HepG2 (cell line): ENCODE measurements around the gene PLA2G12A. TPM values are rescaled to one million over a fixed set of nuclear protein-coding genes. Genes with fewer than 3 reads are reported as not detected.
A peak's percentile ranks its signal among the peaks of the same experiment; 100 is the strongest.

Source experiments
- ARID2 ChIP-seq: sonication (generic); formaldehyde crosslinking; IDR thresholded peaks from 2 replicates; pipeline ENCODE4 v1.8.1; 2022; ENCODE audit warnings: mild to moderate bottlenecking, missing genetic modification reagents, borderline replicate concordance
- ELF4 ChIP-seq: sonication (generic); formaldehyde crosslinking; IDR thresholded peaks from 2 replicates; pipeline ENCODE4 v1.5.0; 2020; ENCODE audit warnings: missing genetic modification reagents, mild to moderate bottlenecking, moderate library complexity, borderline replicate concordance
- HMG20B ChIP-seq: conservative IDR thresholded peaks from 2 replicates; pipeline ENCODE4 v1.6.1; 2016; ENCODE audit warnings: missing genetic modification reagents, missing compliant biosample characterization
- HOXD1 ChIP-seq: sonication (generic); formaldehyde crosslinking; IDR thresholded peaks from 2 replicates; pipeline ENCODE4 v1.5.0; 2020; ENCODE audit warnings: missing genetic modification reagents
- KAT2B ChIP-seq: fragments of 150-350 bp; IDR thresholded peaks from 2 replicates; pipeline ENCODE4 v1.6.1; 2014; ENCODE audit warnings: low read depth, low read length, borderline replicate concordance
- KLF16 ChIP-seq, 2 experiments: sonication (generic) in 1 of 2; formaldehyde crosslinking in 1 of 2; IDR thresholded peaks; 2 replicates each; pipeline versions ENCODE4 v1.6.1 to v1.8.0; 2016 to 2023; ENCODE audit warnings: missing genetic modification reagents in 2 of 2, missing compliant biosample characterization in 1 of 2
- MEIS1 ChIP-seq: sonication (generic); formaldehyde crosslinking; IDR thresholded peaks from 2 replicates; pipeline ENCODE4 v1.9.0; 2021; ENCODE audit warnings: mild to moderate bottlenecking, missing genetic modification reagents, moderate library complexity, borderline replicate concordance
- NFKBIZ ChIP-seq: IDR thresholded peaks from 2 replicates; pipeline ENCODE4 v1.6.1; 2018; ENCODE audit warnings: missing genetic modification reagents, missing compliant biosample characterization
- NR2F1 ChIP-seq, 2 experiments: fragments of 450-650 bp in 1 of 2; formaldehyde crosslinking in 1 of 2; IDR thresholded peaks; 2 replicates each; pipeline versions ENCODE4 v1.5.0 to v1.6.1; 2016 to 2020; ENCODE audit warnings: mild to moderate bottlenecking in 1 of 2, missing compliant biosample characterization in 1 of 2, missing genetic modification reagents in 1 of 2, moderate library complexity in 1 of 2
- PHF21A ChIP-seq: sonication (generic); formaldehyde crosslinking; IDR thresholded peaks from 2 replicates; pipeline ENCODE4 v1.5.0; 2020; ENCODE audit warnings: mild to moderate bottlenecking, missing genetic modification reagents
- POLR2A ChIP-seq, 2 experiments: IDR thresholded peaks; 2 replicates each; pipeline ENCODE4 v1.6.1; 2011; ENCODE audit warnings: low read depth in 2 of 2, low read length in 2 of 2, mild to moderate bottlenecking in 1 of 2, moderate library complexity in 1 of 2; ENCODE audit not compliant: insufficient read depth in 1 of 2
- REPIN1 ChIP-seq: sonication (generic); formaldehyde crosslinking; IDR thresholded peaks from 2 replicates; pipeline ENCODE4 v1.8.0; 2022; ENCODE audit warnings: missing genetic modification reagents, low read depth, mild to moderate bottlenecking, borderline replicate concordance
- REXO4 ChIP-seq: sonication (generic); formaldehyde crosslinking; IDR thresholded peaks from 2 replicates; pipeline ENCODE4 v1.8.0; 2022; ENCODE audit warnings: missing genetic modification reagents, mild to moderate bottlenecking, borderline replicate concordance
- RNF219 ChIP-seq: sonication (generic); formaldehyde crosslinking; IDR thresholded peaks from 2 replicates; pipeline ENCODE4 v1.5.0; 2020; ENCODE audit warnings: mild to moderate bottlenecking, missing genetic modification reagents
- SAP130 ChIP-seq: IDR thresholded peaks from 2 replicates; pipeline ENCODE4 v1.6.1; 2016; ENCODE audit warnings: low read depth
- SUZ12 ChIP-seq: fragments of 150-350 bp; IDR thresholded peaks from 2 replicates; pipeline ENCODE4 v1.6.1; 2014; ENCODE audit warnings: low read depth, low read length
- U2AF1 ChIP-seq: fragments of 200-400 bp; formaldehyde crosslinking; optimal IDR thresholded peaks from 2 replicates; pipeline ENCODE3; 2017; ENCODE audit warnings: mild to moderate bottlenecking, low read depth, low read length
- ZNF101 ChIP-seq: sonication (generic); formaldehyde crosslinking; IDR thresholded peaks from 2 replicates; pipeline ENCODE4 v1.4.0; 2020; ENCODE audit warnings: mild to moderate bottlenecking, low read depth, missing genetic modification reagents, borderline replicate concordance
- ZNF17 ChIP-seq: sonication (generic); formaldehyde crosslinking; IDR thresholded peaks from 2 replicates; pipeline ENCODE4 v1.5.0; 2020; ENCODE audit warnings: mild to moderate bottlenecking, missing genetic modification reagents
- ZNF484 ChIP-seq: sonication (generic); formaldehyde crosslinking; IDR thresholded peaks from 2 replicates; pipeline ENCODE4 v1.5.1; 2020; ENCODE audit warnings: mild to moderate bottlenecking, low read depth, missing genetic modification reagents, borderline replicate concordance
- ZNF605 ChIP-seq: sonication (generic); formaldehyde crosslinking; IDR thresholded peaks from 2 replicates; pipeline ENCODE4 v1.8.0; 2022; ENCODE audit warnings: mild to moderate bottlenecking, missing genetic modification reagents
- ZSCAN20 ChIP-seq: sonication (generic); formaldehyde crosslinking; IDR thresholded peaks from 2 replicates; pipeline ENCODE4 v1.4.0; 2020; ENCODE audit warnings: missing genetic modification reagents, mild to moderate bottlenecking, borderline replicate concordance
- polyA plus RNA-seq, 8 experiments: library from polyadenylated mRNA; depleted of rRNA in 3 of 8; stranded (reverse) in 7 of 8; unstranded in 1 of 8; fragments of >200 nt; fragmentation: Illumina TruSeq in 4 of 8; extraction: Trizol in 4 of 8; gene quantifications; 2 replicates each; pipeline versions ENCODE4 v1.2.1 to v1.2.3, GENCODE V29; 2011 to 2016; ENCODE audit warnings: low read depth in 4 of 8, missing spikeins in 1 of 8, mixed read lengths in 1 of 8; ENCODE audit not compliant: insufficient read depth in 1 of 8
- total RNA-seq, 5 experiments: library from RNA; depleted of rRNA; stranded (reverse); fragments of >200 nt; fragmentation: Illumina TruSeq; extraction: Trizol; gene quantifications; 2 replicates each; pipeline ENCODE4 v1.2.3, GENCODE V29; 2016; ENCODE audit warnings: low read depth in 1 of 5
- TF ChIP-seq, protein P1 (sequence below): sonication (generic); formaldehyde crosslinking; IDR thresholded peaks from 2 replicates; pipeline ENCODE4 v1.4.0; 2020; ENCODE audit warnings: missing genetic modification reagents, borderline replicate concordance
- TF ChIP-seq, protein P2 (sequence below): sonication (generic); formaldehyde crosslinking; IDR thresholded peaks from 2 replicates; pipeline ENCODE4 v1.9.0; 2021; ENCODE audit warnings: missing genetic modification reagents, mild to moderate bottlenecking, borderline replicate concordance

PLA2G12A gene
- total and polyA plus RNA-seq, 2 of the 13 experiments (the other 11 are each of a cell fraction or from before 2014, with no cell fraction given): 61.2 to 64.0 TPM

DNA sequence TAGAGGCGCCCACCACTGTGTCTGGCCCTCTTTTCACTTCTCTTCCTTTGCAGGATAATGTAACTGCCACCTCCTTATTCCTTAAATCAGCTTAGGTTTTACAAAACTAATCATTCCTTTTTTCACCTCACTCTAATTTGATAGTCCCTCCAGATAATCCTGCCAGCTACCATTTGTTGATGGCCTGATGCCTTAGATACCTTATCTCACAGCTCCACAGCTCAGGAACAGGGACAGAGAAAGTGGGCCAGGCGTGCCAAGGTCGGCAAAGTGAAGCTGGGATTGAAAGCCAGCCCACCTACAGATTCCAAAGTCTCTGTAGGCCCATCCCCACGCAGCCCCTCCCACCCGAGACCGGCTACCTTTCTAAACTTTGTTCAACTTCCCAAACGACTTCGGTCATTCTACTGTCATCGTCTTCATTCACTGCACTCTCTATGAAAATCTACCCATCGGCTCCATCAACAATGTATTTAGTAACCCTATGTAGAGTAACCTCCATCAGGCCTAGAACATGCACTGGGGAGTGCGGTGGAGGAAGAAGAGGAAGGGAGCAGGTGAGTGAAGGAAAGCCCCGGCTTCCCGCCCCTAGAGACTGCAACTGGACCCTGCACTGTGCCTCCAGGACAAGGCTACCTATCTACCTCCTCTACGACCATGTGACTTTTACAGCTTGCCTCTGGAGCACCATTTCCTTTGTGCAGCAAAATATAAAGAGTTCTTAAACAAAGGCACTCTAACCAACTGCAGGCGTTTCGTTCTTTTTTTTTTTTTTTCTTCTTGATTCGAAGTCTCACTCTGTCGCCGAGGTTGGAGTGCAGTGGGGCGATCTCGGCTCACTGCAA, 28.1 kb downstream of the PLA2G12A start (continued):
- TF ChIP-seq SAP130 (peak; percentile 30; the same call in 1 of the 2 replicates), ELF4 (no peak), REPIN1 (CRISPR knock-in tag) (no peak), HOXD1 (CRISPR knock-in tag) (no peak), KAT2B (no peak), RNF219 (no peak), SUZ12 (no peak), ZNF101 (CRISPR knock-in tag) (no peak), NR2F1 (CRISPR knock-in tag; IDR thresholded peaks at IDR 0.05) (no peak), MEIS1 (CRISPR knock-in tag) (no peak), NFKBIZ (CRISPR knock-in tag) (no peak), REXO4 (no peak), ZNF605 (CRISPR knock-in tag) (no peak), U2AF1 (no peak), KLF16 (CRISPR knock-in tag; IDR thresholded peaks at IDR 0.05) (no peak), ZNF17 (CRISPR knock-in tag) (no peak), HMG20B (CRISPR knock-in tag) (no peak), ZNF484 (CRISPR knock-in tag) (no peak), PHF21A (CRISPR knock-in tag) (peak; percentile 15; the same call in 1 of the 2 replicates), POLR2A (IDR thresholded peaks at IDR 0.05; ENCODE audit: insufficient read depth in 1 of 2, low read depth in 2 of 2, low read length in 2 of 2) (0 out of 4 replicates have a peak, but pooled peaks of 1 of the 2 experiments have one; percentile 25), ARID2 (no peak), ZSCAN20 (CRISPR knock-in tag) (no peak)
- TF ChIP-seq, protein P1, sequence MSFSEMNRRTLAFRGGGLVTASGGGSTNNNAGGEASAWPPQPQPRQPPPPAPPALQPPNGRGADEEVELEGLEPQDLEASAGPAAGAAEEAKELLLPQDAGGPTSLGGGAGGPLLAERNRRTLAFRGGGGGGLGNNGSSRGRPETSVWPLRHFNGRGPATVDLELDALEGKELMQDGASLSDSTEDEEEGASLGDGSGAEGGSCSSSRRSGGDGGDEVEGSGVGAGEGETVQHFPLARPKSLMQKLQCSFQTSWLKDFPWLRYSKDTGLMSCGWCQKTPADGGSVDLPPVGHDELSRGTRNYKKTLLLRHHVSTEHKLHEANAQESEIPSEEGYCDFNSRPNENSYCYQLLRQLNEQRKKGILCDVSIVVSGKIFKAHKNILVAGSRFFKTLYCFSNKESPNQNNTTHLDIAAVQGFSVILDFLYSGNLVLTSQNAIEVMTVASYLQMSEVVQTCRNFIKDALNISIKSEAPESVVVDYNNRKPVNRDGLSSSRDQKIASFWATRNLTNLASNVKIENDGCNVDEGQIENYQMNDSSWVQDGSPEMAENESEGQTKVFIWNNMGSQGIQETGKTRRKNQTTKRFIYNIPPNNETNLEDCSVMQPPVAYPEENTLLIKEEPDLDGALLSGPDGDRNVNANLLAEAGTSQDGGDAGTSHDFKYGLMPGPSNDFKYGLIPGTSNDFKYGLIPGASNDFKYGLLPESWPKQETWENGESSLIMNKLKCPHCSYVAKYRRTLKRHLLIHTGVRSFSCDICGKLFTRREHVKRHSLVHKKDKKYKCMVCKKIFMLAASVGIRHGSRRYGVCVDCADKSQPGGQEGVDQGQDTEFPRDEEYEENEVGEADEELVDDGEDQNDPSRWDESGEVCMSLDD (CRISPR knock-in tag): no peak
- TF ChIP-seq, protein P2, sequence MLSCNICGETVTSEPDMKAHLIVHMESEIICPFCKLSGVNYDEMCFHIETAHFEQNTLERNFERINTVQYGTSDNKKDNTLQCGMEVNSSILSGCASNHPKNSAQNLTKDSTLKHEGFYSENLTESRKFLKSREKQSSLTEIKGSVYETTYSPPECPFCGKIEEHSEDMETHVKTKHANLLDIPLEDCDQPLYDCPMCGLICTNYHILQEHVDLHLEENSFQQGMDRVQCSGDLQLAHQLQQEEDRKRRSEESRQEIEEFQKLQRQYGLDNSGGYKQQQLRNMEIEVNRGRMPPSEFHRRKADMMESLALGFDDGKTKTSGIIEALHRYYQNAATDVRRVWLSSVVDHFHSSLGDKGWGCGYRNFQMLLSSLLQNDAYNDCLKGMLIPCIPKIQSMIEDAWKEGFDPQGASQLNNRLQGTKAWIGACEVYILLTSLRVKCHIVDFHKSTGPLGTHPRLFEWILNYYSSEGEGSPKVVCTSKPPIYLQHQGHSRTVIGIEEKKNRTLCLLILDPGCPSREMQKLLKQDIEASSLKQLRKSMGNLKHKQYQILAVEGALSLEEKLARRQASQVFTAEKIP (CRISPR knock-in tag): no peak
